HG03097 (cell line): ENCODE results near the gene PLPPR2.
"Not testable (repeated sequence)": the region's sequence is repeated elsewhere in the genome, so short reads cannot be mapped to it uniquely, and the experiment has no call there.

Experiments
- ATAC-seq: cut with Tn5 transposase; IDR thresholded peaks from one replicate; pipeline ENCODE4 v1.9.1; 2021; ENCODE audit not compliant: unreplicated experiment, low FRiP score

The PLPPR2 gene

GRCh38 chr19:11390933-11391680 is 35.9 kb downstream of the PLPPR2 start:
- ATAC-seq = no peak

- ATAC-seq = no peak
Observed at GRCh38 chr19:11397089-11397610, 41.9 kb downstream of the PLPPR2 start.

GRCh38 chr19:11399667-11400066 is 44.4 kb downstream of the PLPPR2 start:
- ATAC-seq = no peak

GRCh38 chr19:11400798-11401197 is 45.6 kb downstream of the PLPPR2 start:
- ATAC-seq = no peak

- ATAC-seq = no peak
Observed at GRCh38 chr19:11401808-11402543, 46.7 kb downstream of the PLPPR2 start.

GRCh38 chr19:11404588-11405222 is 49.5 kb downstream of the PLPPR2 start:
- ATAC-seq = no peak

GRCh38 chr19:11405846-11406643 is 50.8 kb downstream of the PLPPR2 start:
- no peak for ATAC-seq

- ATAC-seq = not testable (repeated sequence)
Observed at GRCh38 chr19:11406703-11407236, 51.5 kb downstream of the PLPPR2 start.

GRCh38 chr19:11408591-11408990 is 53.4 kb downstream of the PLPPR2 start:
- no peak for ATAC-seq

- ATAC-seq = no peak
Observed at GRCh38 chr19:11410682-11411081, 55.5 kb downstream of the PLPPR2 start.

- ATAC-seq = no peak
Observed at GRCh38 chr19:11414544-11414943, 59.3 kb downstream of the PLPPR2 start.
